GM23338 (cell line): ENCODE data around the gene DEDD2. TPM values are rescaled to one million over a fixed set of nuclear protein-coding genes. Genes with fewer than 3 reads are reported as not detected.

ENCODE experiments used
- ATAC-seq: fragments of 200-7000 bp; cut with Tn5 transposase; 3 replicates; pipeline ENCODE4 v1.9.1; 2020
- DNase-seq: peaks from one replicate; pipeline ENCODE4 v3.0.0-alpha.2; 2015; ENCODE audit warnings: low spot score
- H2AFZ ChIP-seq: fragments of 200-600 bp; sonication (generic); 2 replicates; pipeline ENCODE4 v1.8.0; 2016; ENCODE audit warnings: antibody characterized with exemption, mild to moderate bottlenecking, moderate library complexity
- H3F3A ChIP-seq: fragments of 200-600 bp; sonication (generic); replicated peaks from 2 replicates; pipeline ENCODE4 v1.8.0; 2017; ENCODE audit warnings: antibody characterized with exemption, mixed run types, low read depth
- H3K27ac ChIP-seq: fragments of 200-600 bp; sonication (generic); 2 replicates; pipeline ENCODE4 v1.6.1; 2016; ENCODE audit warnings: low read depth
- H3K27me3 ChIP-seq: fragments of 200-600 bp; sonication (generic); 2 replicates; pipeline ENCODE4 v1.8.0; 2016; ENCODE audit warnings: mild to moderate bottlenecking, mixed run types, moderate library complexity; ENCODE audit not compliant: insufficient read depth
- H3K36me3 ChIP-seq: fragments of 200-600 bp; sonication (generic); 2 replicates; pipeline ENCODE4 v1.8.0; 2016; ENCODE audit warnings: mild to moderate bottlenecking; ENCODE audit not compliant: insufficient read depth
- H3K4me1 ChIP-seq: fragments of 200-600 bp; sonication (generic); 2 replicates; pipeline ENCODE4 v1.8.0; 2016; ENCODE audit warnings: mild to moderate bottlenecking, moderate library complexity; ENCODE audit not compliant: insufficient read depth
- H3K4me2 ChIP-seq: fragments of 200-600 bp; sonication (generic); 2 replicates; pipeline ENCODE4 v1.7.1; 2017; ENCODE audit warnings: mixed run types
- H3K4me3 ChIP-seq: fragments of 200-600 bp; sonication (generic); 2 replicates; pipeline ENCODE4 v1.6.1; 2016; ENCODE audit warnings: mixed run types
- H3K79me2 ChIP-seq: fragments of 200-600 bp; sonication (generic); replicated peaks from 2 replicates; pipeline ENCODE4 v1.8.0; 2017; ENCODE audit warnings: mild to moderate bottlenecking; ENCODE audit not compliant: insufficient read depth
- H3K9me2 ChIP-seq: fragments of 200-600 bp; sonication (generic); 2 replicates; pipeline ENCODE4 v1.8.0; 2017; ENCODE audit not compliant: insufficient read depth
- H4K20me1 ChIP-seq: fragments of 200-600 bp; sonication (generic); replicated peaks from 2 replicates; pipeline ENCODE4 v1.8.0; 2017; ENCODE audit warnings: mild to moderate bottlenecking; ENCODE audit not compliant: insufficient read depth
- H3K27ac Mint-ChIP-seq: 2 replicates; pipeline ENCODE4 v1.8.0; 2020; ENCODE audit warnings: inconsistent platforms, mild to moderate bottlenecking, moderate library complexity, mixed read lengths
- H3K27me3 Mint-ChIP-seq: 3 replicates; pipeline ENCODE4 v1.8.0; 2022; ENCODE audit warnings: low read depth, mild to moderate bottlenecking, moderate library complexity, mixed read lengths, inconsistent platforms; ENCODE audit not compliant: insufficient read depth, poor library complexity
- H3K36me3 Mint-ChIP-seq: 3 replicates; pipeline ENCODE4 v1.8.0; 2021; ENCODE audit warnings: low read depth, mild to moderate bottlenecking, inconsistent platforms, moderate library complexity, mixed read lengths
- H3K4me1 Mint-ChIP-seq: 3 replicates; pipeline ENCODE4 v1.8.0; 2020; ENCODE audit warnings: mild to moderate bottlenecking, inconsistent platforms, mixed read lengths
- H3K4me3 Mint-ChIP-seq: 3 replicates; pipeline ENCODE4 v1.8.0; 2021; ENCODE audit warnings: moderate library complexity, mild to moderate bottlenecking, inconsistent platforms, mixed read lengths
- H3K9me3 Mint-ChIP-seq: 3 replicates; pipeline ENCODE4 v1.8.0; 2020; ENCODE audit warnings: moderate library complexity, mild to moderate bottlenecking, inconsistent platforms, mixed read lengths
- CREB1 ChIP-seq: fragments of 250-450 bp; sonication (Bioruptor Pico); IDR thresholded peaks from 2 replicates; pipeline ENCODE4 v1.5.0; 2020; ENCODE audit warnings: low read depth, mild to moderate bottlenecking, moderate library complexity
- EZH2 ChIP-seq: fragments of 200-600 bp; sonication (generic); IDR thresholded peaks from one replicate; pipeline ENCODE4 v1.8.0; 2017; ENCODE audit warnings: antibody characterized with exemption, mild to moderate bottlenecking, low read depth; ENCODE audit not compliant: unreplicated experiment
- EZH2phosphoT487 ChIP-seq: fragments of 200-600 bp; sonication (generic); IDR thresholded peaks from one replicate; pipeline ENCODE4 v1.8.1; 2018; ENCODE audit warnings: antibody characterized with exemption; ENCODE audit not compliant: unreplicated experiment
- JUNB ChIP-seq: IDR thresholded peaks from one replicate; pipeline ENCODE4 v1.6.1; 2016; ENCODE audit warnings: antibody characterized with exemption; ENCODE audit not compliant: unreplicated experiment
- NANOG ChIP-seq: IDR thresholded peaks from 2 replicates; pipeline ENCODE4 v1.6.1; 2016; ENCODE audit warnings: antibody characterized with exemption, borderline replicate concordance
- POLR2AphosphoS5 ChIP-seq: IDR thresholded peaks from 2 replicates; pipeline ENCODE4 v1.6.1; 2016; ENCODE audit warnings: antibody characterized with exemption, low read depth
- STAT1 ChIP-seq: IDR thresholded peaks from one replicate; pipeline ENCODE4 v1.6.1; 2016; ENCODE audit warnings: antibody characterized with exemption; ENCODE audit not compliant: unreplicated experiment
- ZNF114 ChIP-seq: fragments of 250-450 bp; sonication (Bioruptor Pico); IDR thresholded peaks from 2 replicates; pipeline ENCODE4 v1.5.0; 2020; ENCODE audit warnings: mild to moderate bottlenecking, moderate library complexity
- ZNF331 ChIP-seq: fragments of 250-450 bp; sonication (Bioruptor Pico); IDR thresholded peaks from 2 replicates; pipeline ENCODE4 v1.5.0; 2020; ENCODE audit warnings: low read depth, mild to moderate bottlenecking, moderate library complexity
- polyA plus RNA-seq: library from polyadenylated mRNA; unstranded; fragments of >200 nt; fragmentation: Nextera tagmentation; extraction: Ambion mirVana; gene quantifications from 2 replicates; pipeline ENCODE4 v1.2.1, GENCODE V29; 2016
- total RNA-seq: library from RNA; depleted of rRNA; stranded (reverse); fragments of >200 nt; shearing (Covaris generic); gene quantifications from 2 replicates; pipeline ENCODE4 v1.2.3, GENCODE V29; 2014
- TF ChIP-seq, protein P1 (sequence below), 2 experiments: fragments of 200-600 bp in 1 of 2; sonication (generic) in 1 of 2; conservative IDR thresholded peaks; 2 replicates each; pipeline versions ENCODE4 v1.5.1 to v1.6.1; 2016 to 2017; ENCODE audit warnings: antibody characterized with exemption in 2 of 2, low read depth in 2 of 2, mild to moderate bottlenecking in 2 of 2, moderate library complexity in 1 of 2
- TF ChIP-seq, protein P2 (sequence below): fragments of 250-450 bp; sonication (Bioruptor Pico); IDR thresholded peaks from 2 replicates; pipeline ENCODE4 v1.5.0; 2020; ENCODE audit warnings: mild to moderate bottlenecking, moderate library complexity
- TF ChIP-seq, protein P3 (sequence below): IDR thresholded peaks from one replicate; pipeline ENCODE4 v1.6.1; 2018; ENCODE audit warnings: antibody characterized with exemption; ENCODE audit not compliant: unreplicated experiment

DEDD2 gene
- total and polyA plus RNA-seq, 2 experiments from 2014 or later, result 23.4 to 63.0 TPM

DNA sequence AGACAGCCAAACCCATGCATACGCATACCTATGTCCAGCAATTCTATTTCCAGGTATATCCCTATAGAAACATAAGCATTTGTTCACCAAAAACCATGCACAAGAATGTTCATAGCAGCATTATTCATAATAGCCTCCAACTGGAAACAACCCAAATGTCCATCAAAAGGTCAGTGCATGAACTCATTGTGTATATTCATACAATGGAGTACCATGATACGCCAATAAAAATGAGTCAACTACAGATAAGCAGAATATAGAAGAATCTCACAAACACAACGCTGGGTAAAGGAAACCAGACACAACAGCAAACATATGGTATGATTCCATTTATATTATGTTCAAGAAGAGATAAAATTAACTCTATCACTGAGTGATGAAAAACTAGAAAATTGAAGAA lies 23.8 kb downstream of the DEDD2 start:
- no peak overlapping the region for H3K27ac Mint-ChIP-seq
- Histone ChIP-seq H3K79me2 (no peaks in the 10 kb centered on the region; the same call in 1 of the 2 replicates), H3K9me2 (no peaks in the 10 kb centered on the region), H3K27ac (no peak overlapping the region), H3K4me2 (no peak overlapping the region), H3K27me3 (no peaks in the 10 kb centered on the region), H3K4me1 (peaks cover 10% of the 10 kb centered on the region), H3K4me3 (no peak overlapping the region), H4K20me1 (peaks cover 2% of the 10 kb centered on the region; the same call in 1 of the 2 replicates), H3F3A (no peaks in the 10 kb centered on the region; the same call in 1 of the 2 replicates), H3K36me3 (peaks cover 3% of the 10 kb centered on the region), H2AFZ (no peak overlapping the region)
- peaks cover 22% of the 10 kb centered on the region for H3K4me1 Mint-ChIP-seq
- peaks cover 16% of the 10 kb centered on the region for H3K27me3 Mint-ChIP-seq
- DNase-seq, result no peak
- TF ChIP-seq ZNF114 (CRISPR knock-in tag) (no peak), STAT1 (no peak), JUNB (no peak), NANOG (no peak), EZH2 (no peak), EZH2phosphoT487 (no peak), CREB1 (no peak), ZNF331 (CRISPR knock-in tag) (no peak), POLR2AphosphoS5 (no peak)
- TF ChIP-seq, protein P1, sequence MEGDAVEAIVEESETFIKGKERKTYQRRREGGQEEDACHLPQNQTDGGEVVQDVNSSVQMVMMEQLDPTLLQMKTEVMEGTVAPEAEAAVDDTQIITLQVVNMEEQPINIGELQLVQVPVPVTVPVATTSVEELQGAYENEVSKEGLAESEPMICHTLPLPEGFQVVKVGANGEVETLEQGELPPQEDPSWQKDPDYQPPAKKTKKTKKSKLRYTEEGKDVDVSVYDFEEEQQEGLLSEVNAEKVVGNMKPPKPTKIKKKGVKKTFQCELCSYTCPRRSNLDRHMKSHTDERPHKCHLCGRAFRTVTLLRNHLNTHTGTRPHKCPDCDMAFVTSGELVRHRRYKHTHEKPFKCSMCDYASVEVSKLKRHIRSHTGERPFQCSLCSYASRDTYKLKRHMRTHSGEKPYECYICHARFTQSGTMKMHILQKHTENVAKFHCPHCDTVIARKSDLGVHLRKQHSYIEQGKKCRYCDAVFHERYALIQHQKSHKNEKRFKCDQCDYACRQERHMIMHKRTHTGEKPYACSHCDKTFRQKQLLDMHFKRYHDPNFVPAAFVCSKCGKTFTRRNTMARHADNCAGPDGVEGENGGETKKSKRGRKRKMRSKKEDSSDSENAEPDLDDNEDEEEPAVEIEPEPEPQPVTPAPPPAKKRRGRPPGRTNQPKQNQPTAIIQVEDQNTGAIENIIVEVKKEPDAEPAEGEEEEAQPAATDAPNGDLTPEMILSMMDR (conservative IDR thresholded peaks at IDR 0.05; ENCODE audit: low read depth in 2 of 2), result no peak
- TF ChIP-seq, protein P2, sequence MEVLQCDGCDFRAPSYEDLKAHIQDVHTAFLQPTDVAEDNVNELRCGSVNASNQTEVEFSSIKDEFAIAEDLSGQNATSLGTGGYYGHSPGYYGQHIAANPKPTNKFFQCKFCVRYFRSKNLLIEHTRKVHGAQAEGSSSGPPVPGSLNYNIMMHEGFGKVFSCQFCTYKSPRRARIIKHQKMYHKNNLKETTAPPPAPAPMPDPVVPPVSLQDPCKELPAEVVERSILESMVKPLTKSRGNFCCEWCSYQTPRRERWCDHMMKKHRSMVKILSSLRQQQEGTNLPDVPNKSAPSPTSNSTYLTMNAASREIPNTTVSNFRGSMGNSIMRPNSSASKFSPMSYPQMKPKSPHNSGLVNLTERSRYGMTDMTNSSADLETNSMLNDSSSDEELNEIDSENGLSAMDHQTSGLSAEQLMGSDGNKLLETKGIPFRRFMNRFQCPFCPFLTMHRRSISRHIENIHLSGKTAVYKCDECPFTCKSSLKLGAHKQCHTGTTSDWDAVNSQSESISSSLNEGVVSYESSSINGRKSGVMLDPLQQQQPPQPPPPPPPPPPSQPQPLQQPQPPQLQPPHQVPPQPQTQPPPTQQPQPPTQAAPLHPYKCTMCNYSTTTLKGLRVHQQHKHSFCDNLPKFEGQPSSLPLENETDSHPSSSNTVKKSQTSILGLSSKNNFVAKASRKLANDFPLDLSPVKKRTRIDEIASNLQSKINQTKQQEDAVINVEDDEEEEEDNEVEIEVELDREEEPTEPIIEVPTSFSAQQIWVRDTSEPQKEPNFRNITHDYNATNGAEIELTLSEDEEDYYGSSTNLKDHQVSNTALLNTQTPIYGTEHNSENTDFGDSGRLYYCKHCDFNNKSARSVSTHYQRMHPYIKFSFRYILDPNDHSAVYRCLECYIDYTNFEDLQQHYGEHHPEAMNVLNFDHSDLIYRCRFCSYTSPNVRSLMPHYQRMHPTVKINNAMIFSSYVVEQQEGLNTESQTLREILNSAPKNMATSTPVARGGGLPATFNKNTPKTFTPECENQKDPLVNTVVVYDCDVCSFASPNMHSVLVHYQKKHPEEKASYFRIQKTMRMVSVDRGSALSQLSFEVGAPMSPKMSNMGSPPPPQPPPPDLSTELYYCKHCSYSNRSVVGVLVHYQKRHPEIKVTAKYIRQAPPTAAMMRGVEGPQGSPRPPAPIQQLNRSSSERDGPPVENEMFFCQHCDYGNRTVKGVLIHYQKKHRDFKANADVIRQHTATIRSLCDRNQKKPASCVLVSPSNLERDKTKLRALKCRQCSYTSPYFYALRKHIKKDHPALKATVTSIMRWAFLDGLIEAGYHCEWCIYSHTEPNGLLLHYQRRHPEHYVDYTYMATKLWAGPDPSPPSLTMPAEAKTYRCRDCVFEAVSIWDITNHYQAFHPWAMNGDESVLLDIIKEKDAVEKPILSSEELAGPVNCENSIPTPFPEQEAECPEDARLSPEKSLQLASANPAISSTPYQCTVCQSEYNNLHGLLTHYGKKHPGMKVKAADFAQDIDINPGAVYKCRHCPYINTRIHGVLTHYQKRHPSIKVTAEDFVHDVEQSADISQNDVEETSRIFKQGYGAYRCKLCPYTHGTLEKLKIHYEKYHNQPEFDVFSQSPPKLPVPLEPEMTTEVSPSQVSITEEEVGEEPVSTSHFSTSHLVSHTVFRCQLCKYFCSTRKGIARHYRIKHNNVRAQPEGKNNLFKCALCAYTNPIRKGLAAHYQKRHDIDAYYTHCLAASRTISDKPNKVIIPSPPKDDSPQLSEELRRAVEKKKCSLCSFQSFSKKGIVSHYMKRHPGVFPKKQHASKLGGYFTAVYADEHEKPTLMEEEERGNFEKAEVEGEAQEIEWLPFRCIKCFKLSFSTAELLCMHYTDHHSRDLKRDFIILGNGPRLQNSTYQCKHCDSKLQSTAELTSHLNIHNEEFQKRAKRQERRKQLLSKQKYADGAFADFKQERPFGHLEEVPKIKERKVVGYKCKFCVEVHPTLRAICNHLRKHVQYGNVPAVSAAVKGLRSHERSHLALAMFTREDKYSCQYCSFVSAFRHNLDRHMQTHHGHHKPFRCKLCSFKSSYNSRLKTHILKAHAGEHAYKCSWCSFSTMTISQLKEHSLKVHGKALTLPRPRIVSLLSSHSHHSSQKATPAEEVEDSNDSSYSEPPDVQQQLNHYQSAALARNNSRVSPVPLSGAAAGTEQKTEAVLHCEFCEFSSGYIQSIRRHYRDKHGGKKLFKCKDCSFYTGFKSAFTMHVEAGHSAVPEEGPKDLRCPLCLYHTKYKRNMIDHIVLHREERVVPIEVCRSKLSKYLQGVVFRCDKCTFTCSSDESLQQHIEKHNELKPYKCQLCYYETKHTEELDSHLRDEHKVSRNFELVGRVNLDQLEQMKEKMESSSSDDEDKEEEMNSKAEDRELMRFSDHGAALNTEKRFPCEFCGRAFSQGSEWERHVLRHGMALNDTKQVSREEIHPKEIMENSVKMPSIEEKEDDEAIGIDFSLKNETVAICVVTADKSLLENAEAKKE (CRISPR knock-in tag), result no peak
- TF ChIP-seq, protein P3, sequence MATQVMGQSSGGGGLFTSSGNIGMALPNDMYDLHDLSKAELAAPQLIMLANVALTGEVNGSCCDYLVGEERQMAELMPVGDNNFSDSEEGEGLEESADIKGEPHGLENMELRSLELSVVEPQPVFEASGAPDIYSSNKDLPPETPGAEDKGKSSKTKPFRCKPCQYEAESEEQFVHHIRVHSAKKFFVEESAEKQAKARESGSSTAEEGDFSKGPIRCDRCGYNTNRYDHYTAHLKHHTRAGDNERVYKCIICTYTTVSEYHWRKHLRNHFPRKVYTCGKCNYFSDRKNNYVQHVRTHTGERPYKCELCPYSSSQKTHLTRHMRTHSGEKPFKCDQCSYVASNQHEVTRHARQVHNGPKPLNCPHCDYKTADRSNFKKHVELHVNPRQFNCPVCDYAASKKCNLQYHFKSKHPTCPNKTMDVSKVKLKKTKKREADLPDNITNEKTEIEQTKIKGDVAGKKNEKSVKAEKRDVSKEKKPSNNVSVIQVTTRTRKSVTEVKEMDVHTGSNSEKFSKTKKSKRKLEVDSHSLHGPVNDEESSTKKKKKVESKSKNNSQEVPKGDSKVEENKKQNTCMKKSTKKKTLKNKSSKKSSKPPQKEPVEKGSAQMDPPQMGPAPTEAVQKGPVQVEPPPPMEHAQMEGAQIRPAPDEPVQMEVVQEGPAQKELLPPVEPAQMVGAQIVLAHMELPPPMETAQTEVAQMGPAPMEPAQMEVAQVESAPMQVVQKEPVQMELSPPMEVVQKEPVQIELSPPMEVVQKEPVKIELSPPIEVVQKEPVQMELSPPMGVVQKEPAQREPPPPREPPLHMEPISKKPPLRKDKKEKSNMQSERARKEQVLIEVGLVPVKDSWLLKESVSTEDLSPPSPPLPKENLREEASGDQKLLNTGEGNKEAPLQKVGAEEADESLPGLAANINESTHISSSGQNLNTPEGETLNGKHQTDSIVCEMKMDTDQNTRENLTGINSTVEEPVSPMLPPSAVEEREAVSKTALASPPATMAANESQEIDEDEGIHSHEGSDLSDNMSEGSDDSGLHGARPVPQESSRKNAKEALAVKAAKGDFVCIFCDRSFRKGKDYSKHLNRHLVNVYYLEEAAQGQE, result no peak
- peaks cover 38% of the 10 kb centered on the region for H3K36me3 Mint-ChIP-seq
- no peak overlapping the region for H3K4me3 Mint-ChIP-seq
- ATAC-seq, result no peak
- peaks cover 19% of the 10 kb centered on the region for H3K9me3 Mint-ChIP-seq
